HG02759 (cell line): ENCODE results near the gene SKIC2.
"Not testable (repeated sequence)": the region's sequence is repeated elsewhere in the genome, so short reads cannot be mapped to it uniquely, and the experiment has no call there.

ENCODE experiments used
- ATAC-seq: cut with Tn5 transposase; IDR thresholded peaks from one replicate; pipeline ENCODE4 v1.9.1; 2021; ENCODE audit warnings: mild to moderate bottlenecking, moderate library complexity; ENCODE audit not compliant: unreplicated experiment

SKIC2 gene

DNA sequence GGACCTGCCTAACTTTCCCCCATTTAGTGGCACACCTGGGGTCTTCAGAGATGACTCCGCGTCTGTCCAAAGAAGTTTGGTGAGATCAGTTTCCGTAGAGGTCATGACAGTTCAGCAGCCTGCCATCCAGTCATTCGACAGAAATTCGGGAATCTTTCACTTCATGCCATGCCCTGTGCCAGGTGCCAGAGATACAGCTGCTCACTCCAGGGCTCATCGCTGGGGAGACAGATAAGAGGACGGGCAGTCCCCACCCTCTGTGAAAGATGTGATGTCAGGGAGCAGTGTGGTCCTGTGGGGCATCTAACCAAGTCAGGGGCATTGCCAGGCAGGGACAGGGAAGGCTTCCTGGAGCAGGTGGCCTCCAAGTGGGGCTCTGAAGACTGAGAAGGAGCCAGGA is 44.3 kb downstream of the SKIC2 start:
- ATAC-seq: not testable (repeated sequence)

DNA sequence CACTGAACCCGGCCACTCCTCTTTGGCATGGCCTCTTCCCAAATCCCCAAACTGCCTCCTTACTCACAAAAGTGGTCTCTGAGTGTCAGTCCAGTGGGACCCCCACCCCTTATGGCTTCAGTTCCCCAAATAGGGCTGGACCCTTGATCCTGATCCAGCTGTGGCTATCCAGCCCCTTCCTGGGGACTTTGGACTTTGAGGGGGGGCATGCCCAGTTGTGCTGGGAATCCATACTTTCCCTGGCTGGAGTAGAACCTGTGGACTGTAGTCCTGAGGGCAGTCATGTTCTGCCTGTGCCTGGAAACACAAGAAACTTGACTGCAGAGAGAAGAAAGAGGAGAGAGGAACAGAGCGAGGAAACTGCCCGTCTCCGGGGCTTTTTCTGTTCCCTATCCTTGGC is 45.4 kb downstream of the SKIC2 start:
- ATAC-seq: not testable (repeated sequence)

DNA sequence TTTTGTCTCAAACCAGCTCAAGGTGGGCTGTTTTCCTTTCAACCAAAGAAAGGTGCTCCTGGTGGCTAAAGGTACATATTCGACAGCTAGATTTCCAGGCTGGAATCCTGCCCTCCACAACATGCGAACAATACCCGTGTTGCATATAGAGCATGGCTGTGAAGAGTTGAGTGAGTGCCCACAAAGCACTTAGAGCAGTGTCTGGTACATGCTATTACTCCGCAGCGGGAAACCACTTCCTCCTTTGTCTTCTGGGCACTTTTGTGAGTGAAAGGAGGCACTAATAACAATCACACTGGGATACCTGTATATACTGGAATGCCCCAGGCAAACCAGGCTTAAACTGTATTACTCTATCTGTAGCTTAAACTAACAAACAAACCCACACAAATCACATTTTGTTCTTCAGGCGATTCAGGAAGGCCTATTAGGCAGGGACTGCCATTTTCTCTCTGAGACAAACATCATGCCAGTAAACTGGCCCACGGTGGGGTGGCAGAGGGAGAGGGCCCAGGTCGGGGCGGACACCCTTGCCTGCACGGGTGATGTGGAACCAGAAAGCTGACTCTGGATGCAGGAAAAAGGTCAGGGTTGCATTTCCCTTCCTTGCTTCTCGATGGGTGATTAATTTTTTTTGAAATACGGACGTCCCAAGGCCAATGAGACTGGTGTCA is 46.0 kb downstream of the SKIC2 start:
- ATAC-seq: not testable (repeated sequence)

DNA sequence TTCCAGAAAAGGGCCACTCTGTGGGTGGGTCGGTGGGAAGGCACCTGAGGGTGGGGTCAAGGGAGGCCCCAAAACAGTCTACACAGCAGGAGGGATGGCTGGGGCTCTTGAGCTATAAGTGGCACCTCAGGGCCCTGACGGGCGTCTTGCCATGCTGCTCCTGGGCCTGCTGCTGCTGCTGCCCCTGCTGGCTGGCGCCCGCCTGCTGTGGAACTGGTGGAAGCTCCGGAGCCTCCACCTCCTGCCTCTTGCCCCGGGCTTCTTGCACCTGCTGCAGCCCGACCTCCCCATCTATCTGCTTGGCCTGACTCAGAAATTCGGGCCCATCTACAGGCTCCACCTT is 46.5 kb downstream of the SKIC2 start:
- not testable (repeated sequence) for ATAC-seq

DNA sequence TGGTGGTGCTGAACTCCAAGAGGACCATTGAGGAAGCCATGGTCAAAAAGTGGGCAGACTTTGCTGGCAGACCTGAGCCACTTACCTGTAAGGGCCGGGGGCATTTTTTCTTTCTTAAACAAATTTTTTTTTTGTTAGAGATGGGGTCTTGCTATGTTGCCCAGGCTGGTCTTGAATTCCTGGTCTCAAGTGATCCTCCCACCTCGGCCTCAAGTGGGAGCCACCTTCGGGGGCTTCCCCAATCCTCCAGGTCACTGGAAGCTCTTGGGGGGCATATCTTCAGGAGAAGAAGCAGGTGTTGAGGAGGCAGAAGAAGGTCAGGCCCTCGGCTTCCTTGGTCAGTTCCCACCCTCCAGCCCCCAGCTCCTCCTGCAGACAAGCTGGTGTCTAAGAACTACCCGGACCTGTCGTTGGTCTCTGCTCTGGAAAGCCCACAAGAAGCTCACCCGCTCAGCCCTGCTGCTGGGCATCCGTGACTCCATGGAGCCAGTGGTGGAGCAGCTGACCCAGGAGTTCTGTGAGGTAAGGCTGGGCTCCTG is 47.1 kb downstream of the SKIC2 start:
- ATAC-seq: not testable (repeated sequence)

DNA sequence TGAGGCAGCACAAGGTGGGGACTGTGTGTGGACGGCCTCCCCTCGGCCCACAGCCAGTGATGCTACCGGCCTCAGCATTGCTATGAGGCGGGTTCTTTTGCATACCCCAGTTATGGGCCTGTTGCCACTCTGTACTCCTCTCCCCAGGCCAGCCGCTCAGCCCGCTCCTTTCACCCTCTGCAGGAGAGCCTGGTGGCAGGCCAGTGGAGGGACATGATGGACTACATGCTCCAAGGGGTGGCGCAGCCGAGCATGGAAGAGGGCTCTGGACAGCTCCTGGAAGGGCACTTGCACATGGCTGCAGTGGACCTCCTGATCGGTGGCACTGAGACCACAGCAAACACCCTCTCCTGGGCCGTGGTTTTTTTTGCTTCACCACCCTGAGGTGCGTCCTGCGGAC is 48.1 kb downstream of the SKIC2 start:
- not testable (repeated sequence) for ATAC-seq

DNA sequence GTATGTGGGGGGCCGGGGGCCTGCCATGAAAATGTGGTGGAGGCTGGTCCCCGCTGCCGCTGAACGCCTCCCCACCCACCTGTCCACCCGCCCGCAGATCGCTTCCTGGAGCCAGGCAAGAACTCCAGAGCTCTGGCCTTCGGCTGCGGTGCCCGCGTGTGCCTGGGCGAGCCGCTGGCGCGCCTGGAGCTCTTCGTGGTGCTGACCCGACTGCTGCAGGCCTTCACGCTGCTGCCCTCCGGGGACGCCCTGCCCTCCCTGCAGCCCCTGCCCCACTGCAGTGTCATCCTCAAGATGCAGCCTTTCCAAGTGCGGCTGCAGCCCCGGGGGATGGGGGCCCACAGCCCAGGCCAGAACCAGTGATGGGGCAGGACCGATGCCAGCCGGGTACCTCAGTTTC is 49.1 kb downstream of the SKIC2 start:
- not testable (repeated sequence) for ATAC-seq

DNA sequence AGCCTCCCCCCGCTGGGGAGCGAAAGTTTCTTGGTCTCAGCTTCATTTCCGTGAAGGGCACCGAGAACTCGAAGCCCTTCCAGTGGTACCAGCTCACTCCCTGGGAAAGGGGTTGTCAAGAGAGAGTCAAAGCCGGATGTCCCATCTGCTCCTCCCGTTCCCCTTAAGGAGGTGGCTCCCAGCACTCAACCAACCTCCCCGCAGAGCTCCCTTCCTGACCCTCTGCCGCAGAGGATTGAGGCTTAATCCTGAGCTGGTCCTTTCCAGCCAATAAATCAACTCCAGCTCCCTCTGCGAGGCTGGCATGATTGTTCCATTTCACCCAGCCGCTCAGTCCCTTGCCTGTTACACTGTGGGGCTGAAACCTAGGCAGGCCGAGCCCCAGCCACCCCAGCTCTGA is 49.6 kb downstream of the SKIC2 start:
- not testable (repeated sequence) for ATAC-seq

DNA sequence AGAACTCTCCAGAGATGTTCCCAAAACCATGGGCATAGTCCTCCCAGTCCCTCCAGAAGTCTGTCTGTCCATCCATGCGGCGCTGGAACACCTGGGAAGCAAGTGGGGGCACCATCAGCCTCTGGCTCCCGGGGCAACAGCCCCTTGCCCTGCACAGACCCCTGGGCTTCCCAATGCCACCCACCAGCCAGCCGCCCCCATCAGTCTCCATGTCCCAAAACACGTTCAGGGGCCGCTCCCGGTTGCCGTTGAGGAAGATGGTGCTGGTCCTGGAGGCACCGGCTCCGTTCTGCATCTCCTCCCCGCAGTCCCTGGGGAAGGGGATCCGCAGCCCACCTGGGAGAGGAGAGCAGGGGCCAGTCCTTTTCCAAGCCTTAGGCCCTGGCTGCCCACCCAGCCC is 50.6 kb downstream of the SKIC2 start:
- not testable (repeated sequence) for ATAC-seq

DNA sequence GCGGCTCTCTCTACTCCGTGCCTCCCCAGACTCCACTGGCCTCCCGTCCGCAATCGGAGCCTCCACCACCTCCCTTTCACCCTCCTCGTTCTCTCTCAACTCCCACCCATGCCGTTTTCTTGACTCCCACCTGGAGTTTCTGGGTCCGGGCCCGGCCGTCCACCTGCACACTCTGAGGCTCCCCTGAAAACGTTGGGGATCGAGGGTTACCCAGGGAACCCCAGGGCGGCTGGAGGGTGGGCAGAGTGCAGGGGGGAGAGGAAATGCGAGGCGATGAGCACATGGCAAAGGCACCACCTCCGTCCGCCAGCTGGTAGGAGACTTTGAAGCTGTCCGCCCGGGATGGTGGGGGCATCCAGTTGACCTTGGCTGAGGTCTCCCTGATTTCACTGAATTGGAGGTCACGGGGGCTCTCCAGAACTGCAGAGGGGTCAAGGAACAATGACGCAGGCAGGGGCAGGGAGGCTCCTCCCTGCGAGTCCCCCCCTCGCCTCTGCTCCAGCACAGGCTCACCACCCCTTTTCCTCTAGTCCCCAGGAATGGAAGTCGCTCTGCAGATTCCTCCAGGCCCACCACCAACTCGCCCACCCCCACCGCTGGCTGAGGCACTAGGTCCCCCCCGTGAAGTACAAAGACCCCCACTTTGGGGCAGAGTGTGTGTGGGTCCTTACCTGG is 52.0 kb downstream of the SKIC2 start:
- not testable (repeated sequence) for ATAC-seq

DNA sequence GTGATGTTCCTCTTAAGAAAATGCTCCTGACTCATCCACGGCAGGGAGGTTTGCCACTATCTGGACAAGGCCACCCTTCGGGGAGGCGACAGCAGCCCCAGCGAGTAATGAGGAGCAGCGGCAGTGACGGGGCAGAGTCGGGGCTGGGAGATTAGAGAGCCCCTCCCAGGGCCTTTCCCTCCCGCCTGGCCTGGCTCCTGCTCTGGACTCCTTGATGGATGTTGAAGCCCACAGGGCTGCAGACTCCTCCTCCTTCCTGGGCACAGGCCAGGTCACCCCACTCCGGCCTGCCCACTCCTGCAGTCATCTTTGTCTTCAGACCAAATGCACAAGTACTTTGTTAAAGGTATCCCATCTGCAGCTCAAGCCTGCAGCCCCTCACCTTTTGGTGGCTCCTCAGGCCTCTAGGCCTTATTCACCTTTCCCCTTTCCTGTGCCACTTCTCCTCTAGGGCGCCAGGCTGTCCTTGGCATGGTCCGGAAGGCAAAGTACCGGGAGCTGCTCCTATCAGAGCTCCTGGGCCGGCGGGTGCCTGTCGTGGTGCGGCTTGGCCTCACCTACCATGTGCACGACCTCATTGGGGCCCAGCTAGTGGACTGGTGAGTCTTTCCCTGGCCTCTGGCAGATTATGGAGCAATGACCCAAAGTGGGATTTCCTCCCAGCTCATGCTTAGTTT is 54.1 kb downstream of the SKIC2 start:
- ATAC-seq: not testable (repeated sequence)

DNA sequence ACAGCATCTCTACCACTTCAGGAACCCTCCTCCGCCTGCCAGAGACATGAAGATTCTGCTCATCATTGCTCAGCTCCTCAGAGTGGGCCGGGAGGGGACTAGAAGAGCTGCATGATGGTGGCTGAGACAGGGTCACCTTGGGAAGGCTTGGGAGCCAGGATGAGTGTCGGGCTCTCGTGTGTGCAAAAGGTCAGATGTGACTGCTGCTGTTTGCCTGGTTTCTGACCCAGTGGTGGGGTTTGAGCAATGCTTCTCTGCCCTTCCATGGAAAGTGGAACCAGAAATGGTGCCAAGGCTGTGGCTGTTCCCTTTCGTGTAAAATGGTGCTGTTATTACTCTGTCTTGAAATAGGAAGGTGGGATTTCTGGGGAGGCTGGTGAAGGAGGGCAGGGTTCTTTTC is 54.8 kb downstream of the SKIC2 start:
- not testable (repeated sequence) for ATAC-seq

DNA sequence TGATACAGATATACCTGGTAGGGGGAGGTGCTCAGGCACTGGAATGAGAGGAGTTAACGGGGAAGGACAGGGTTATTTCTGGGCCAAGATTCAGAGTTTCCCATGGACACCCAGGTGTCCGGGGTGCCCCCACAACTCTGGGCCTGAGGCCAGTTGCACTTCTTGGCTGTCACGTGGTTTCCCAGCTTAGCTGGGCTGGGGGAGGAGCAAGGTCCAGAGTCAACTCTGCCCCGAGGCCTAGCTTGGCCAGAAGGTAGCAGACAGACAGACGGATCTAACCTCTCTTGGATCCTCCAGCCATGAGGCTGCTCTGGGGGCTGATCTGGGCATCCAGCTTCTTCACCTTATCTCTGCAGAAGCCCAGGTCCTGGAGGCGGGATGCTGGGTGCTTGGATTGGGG is 55.6 kb downstream of the SKIC2 start, which contains the start of gene C4B:
Gene C4B, plus strand, starts transcription at position 249 of the 400 bp plus-strand sequence. Its CDS starts 51 bp downstream, at position 300.
- ATAC-seq: not testable (repeated sequence)
